Measurements from ENCODE around the gene THBS4.

Gene THBS4

GRCh38 chr5:80034962-80035821 is at the start of gene THBS4:
Gene THBS4, plus strand, starts transcription at chr5:80035348. Its CDS starts 190 bp downstream, at chr5:80035538.
- TF ChIP-seq EZH2phosphoT487 (conservative IDR thresholded peaks at IDR 0.05; ENCODE audit: low read length) (no peak), CTCF (IDR thresholded peaks at IDR 0.05; ENCODE audit: insufficient read depth, low read length, poor library complexity, severe bottlenecking) (no peak)
- no peaks in the 10 kb centered on the region for H3K79me2 ChIP-seq (ENCODE audit: insufficient read depth, low read length)

GRCh38 chr5:79986260-79986659 is 48.9 kb upstream of the THBS4 start:
- Histone ChIP-seq H3K4me3 (ENCODE audit: insufficient read depth, low read length, poor library complexity, severe bottlenecking) (no peak overlapping the region), H3K79me2 (ENCODE audit: insufficient read depth, low read length) (peaks cover 17% of the 10 kb centered on the region; the same call in 1 of the 2 replicates), H3K9ac (ENCODE audit: low read length) (no peak overlapping the region), H3K36me3 (ENCODE audit: low read length) (peaks cover 28% of the 10 kb centered on the region; the same call in 1 of the 2 replicates), H3K4me2 (ENCODE audit: low read depth, low read length, poor library complexity, severe bottlenecking) (no peak overlapping the region), H3K9me3 (ENCODE audit: insufficient read depth, low read length) (no peaks in the 10 kb centered on the region), H3K9me2 (replicated peaks; ENCODE audit: insufficient read depth, low read length) (no peaks in the 10 kb centered on the region), H4K20me1 (ENCODE audit: low read depth, low read length) (no peaks in the 10 kb centered on the region), H2AFZ (ENCODE audit: low read depth, low read length, severe bottlenecking) (no peak overlapping the region), H3F3A (ENCODE audit: insufficient read depth) (peaks cover 31% of the 10 kb centered on the region; the same call in 1 of the 2 replicates), H3K27ac (ENCODE audit: low read depth, low read length) (no peak overlapping the region), H3K27me3 (ENCODE audit: low read length) (no peaks in the 10 kb centered on the region)
- TF ChIP-seq EZH2phosphoT487 (conservative IDR thresholded peaks at IDR 0.05; ENCODE audit: low read length) (no peak), CTCF (IDR thresholded peaks at IDR 0.05; ENCODE audit: insufficient read depth, low read length, poor library complexity, severe bottlenecking) (no peak)

More at GRCh38 chr5:80034962-80035821, at the start of gene THBS4:
- Histone ChIP-seq H3K36me3 (ENCODE audit: low read length) (no peaks in the 10 kb centered on the region), H3K4me2 (ENCODE audit: low read depth, low read length, poor library complexity, severe bottlenecking) (no peak within 1 kb of the TSS), H3K9ac (ENCODE audit: low read length) (no peak within 1 kb of the TSS), H3K4me3 (ENCODE audit: insufficient read depth, low read length, poor library complexity, severe bottlenecking) (no peak within 1 kb of the TSS), H3K9me3 (ENCODE audit: insufficient read depth, low read length) (no peaks in the 10 kb centered on the region), H4K20me1 (ENCODE audit: low read depth, low read length) (no peaks in the 10 kb centered on the region), H2AFZ (ENCODE audit: low read depth, low read length, severe bottlenecking) (no peak within 1 kb of the TSS), H3K9me2 (replicated peaks; ENCODE audit: insufficient read depth, low read length) (no peaks in the 10 kb centered on the region), H3K27me3 (ENCODE audit: low read length) (no peaks in the 10 kb centered on the region), H3F3A (ENCODE audit: insufficient read depth) (no peaks in the 10 kb centered on the region), H3K27ac (ENCODE audit: low read depth, low read length) (no peak within 1 kb of the TSS)

- Histone ChIP-seq H3K27me3 (ENCODE audit: low read length) (no peaks in the 10 kb centered on the region), H3K4me2 (ENCODE audit: low read depth, low read length, poor library complexity, severe bottlenecking) (peak overlapping the region; percentile 74), H3F3A (ENCODE audit: insufficient read depth) (peaks cover 8% of the 10 kb centered on the region; the same call in 1 of the 2 replicates), H3K36me3 (ENCODE audit: low read length) (peaks cover 10% of the 10 kb centered on the region; the same call in 1 of the 2 replicates), H3K9ac (ENCODE audit: low read length) (peak overlapping the region; percentile 76), H3K9me3 (ENCODE audit: insufficient read depth, low read length) (no peaks in the 10 kb centered on the region), H3K27ac (ENCODE audit: low read depth, low read length) (peak overlapping the region; percentile 72), H3K9me2 (replicated peaks; ENCODE audit: insufficient read depth, low read length) (no peaks in the 10 kb centered on the region), H4K20me1 (ENCODE audit: low read depth, low read length) (no peaks in the 10 kb centered on the region), H3K4me3 (ENCODE audit: insufficient read depth, low read length, poor library complexity, severe bottlenecking) (peak overlapping the region; percentile 66), H3K79me2 (ENCODE audit: insufficient read depth, low read length) (peaks cover 17% of the 10 kb centered on the region; the same call in 1 of the 2 replicates), H2AFZ (ENCODE audit: low read depth, low read length, severe bottlenecking) (peak overlapping the region; percentile 68)
- no peak for TF ChIP-seq EZH2phosphoT487 (conservative IDR thresholded peaks at IDR 0.05; ENCODE audit: low read length)
- TF ChIP-seq CTCF (IDR thresholded peaks at IDR 0.05; ENCODE audit: insufficient read depth, low read length, poor library complexity, severe bottlenecking), result no peak
Observed at GRCh38 chr5:79990205-79990597, 44.9 kb upstream of the THBS4 start.
